HG02610 (cell line): ENCODE measurements around the gene PBRM1.

Experiments
- ATAC-seq: cut with Tn5 transposase; IDR thresholded peaks from one replicate; pipeline ENCODE4 v1.9.1; 2021; ENCODE audit warnings: mild to moderate bottlenecking, moderate library complexity; ENCODE audit not compliant: unreplicated experiment

PBRM1 gene

GRCh38 chr3:52574056-52574965 is 111.4 kb downstream of the PBRM1 start:
- no peak for ATAC-seq

- no peak for ATAC-seq
Measured at GRCh38 chr3:52572221-52572620, 113.5 kb downstream of the PBRM1 start.

- no peak for ATAC-seq
Measured at GRCh38 chr3:52570076-52570475, 115.6 kb downstream of the PBRM1 start.

GRCh38 chr3:52568069-52568468 is 117.6 kb downstream of the PBRM1 start:
- ATAC-seq = no peak

GRCh38 chr3:52563984-52564383 is 121.7 kb downstream of the PBRM1 start:
- no peak for ATAC-seq

- ATAC-seq = no peak
Measured at GRCh38 chr3:52561028-52561747, 124.5 kb downstream of the PBRM1 start.

GRCh38 chr3:52558436-52558835 is 127.3 kb downstream of the PBRM1 start:
- no peak for ATAC-seq

- ATAC-seq = no peak
Measured at GRCh38 chr3:52557011-52557960, 128.4 kb downstream of the PBRM1 start.

- ATAC-seq = no peak
Measured at GRCh38 chr3:52555056-52555455, 130.7 kb downstream of the PBRM1 start.

GRCh38 chr3:52554026-52554755 is 131.5 kb downstream of the PBRM1 start:
- ATAC-seq = no peak

GRCh38 chr3:52552089-52552488 is 133.6 kb downstream of the PBRM1 start:
- ATAC-seq = no peak

GRCh38 chr3:52551118-52551517 is 134.6 kb downstream of the PBRM1 start:
- no peak for ATAC-seq

GRCh38 chr3:52547143-52547542 is 138.6 kb downstream of the PBRM1 start:
- ATAC-seq = no peak

GRCh38 chr3:52546111-52546901 is 139.4 kb downstream of the PBRM1 start:
- no peak for ATAC-seq

GRCh38 chr3:52544937-52545336 is 140.8 kb downstream of the PBRM1 start:
- ATAC-seq = no peak

- ATAC-seq = no peak
Measured at GRCh38 chr3:52541050-52541449, 144.7 kb downstream of the PBRM1 start.

- ATAC-seq = no peak
Measured at GRCh38 chr3:52539010-52539653, 146.6 kb downstream of the PBRM1 start.

- ATAC-seq = no peak
Measured at GRCh38 chr3:52537726-52538421, 147.8 kb downstream of the PBRM1 start.
